Measurements from ENCODE around the gene WDR55. TPM values are rescaled to one million over a fixed set of nuclear protein-coding genes. Genes with fewer than 3 reads are reported as not detected.
"Not testable (repeated sequence)": the region's sequence is repeated elsewhere in the genome, so short reads cannot be mapped to it uniquely, and the experiment has no call there.

Gene WDR55
- polyA plus RNA-seq, 1 of the 3 experiments (the other 2 are of a cell fraction) = 28.3 TPM

DNA sequence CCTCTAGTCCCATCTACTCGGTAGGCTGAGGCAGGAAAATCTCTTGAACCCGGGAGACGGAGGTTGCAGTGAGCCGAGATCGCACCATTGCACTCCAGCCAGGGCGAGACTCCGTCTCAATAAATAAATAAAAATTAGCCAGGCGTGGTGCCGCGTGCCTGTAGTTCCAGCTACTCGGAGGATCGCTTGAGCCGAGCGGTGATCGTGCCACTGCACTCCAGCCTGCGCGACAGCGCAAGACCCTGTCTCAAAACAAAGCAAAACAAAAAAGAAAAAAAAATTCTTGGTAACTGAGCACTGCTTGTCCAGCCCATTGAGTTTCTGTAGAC lies 710 bp upstream of the WDR55 start:
- 3% methylated on average over 18 of the region's 18 CpGs for WGBS (ENCODE audit: low lambda C conversion rate)
- no peak for DNase-seq
- Histone ChIP-seq H3K79me2 (ENCODE audit: insufficient read depth) (peaks cover 41% of the 10 kb centered on the region), H3K9me2 (no peaks in the 10 kb centered on the region), H3K4me1 (ENCODE audit: control insufficient read depth in 1 of 2, insufficient read depth in 2 of 2, low read depth in 1 of 2, low read length in 1 of 2) (peaks cover 0 to 4% of the 10 kb centered on the region in 2 experiments; a peak in 2 of 4 replicates), H4K20me1 (ENCODE audit: insufficient read depth) (0 out of 2 replicates have a peak, but pooled peaks cover 5% of the 10 kb centered on the region), H3K27ac (ENCODE audit: low read depth in 2 of 2, low read length in 1 of 2) (peak overlapping the region; percentile 89 to 94), H3K9ac (peak overlapping the region; percentile 85), H3K4me3 (ENCODE audit: low read depth in 2 of 2, low read length in 1 of 2) (peak overlapping the region; percentile 78 to 88), H3F3A (replicated peaks; ENCODE audit: insufficient read depth) (peaks cover 27% of the 10 kb centered on the region), H3K36me3 (replicated peaks in 1 of 2; ENCODE audit: control insufficient read depth in 1 of 2, insufficient read depth in 2 of 2, low read length in 1 of 2) (peaks cover 42 to 65% of the 10 kb centered on the region in 2 experiments), H2AFZ (ENCODE audit: low read depth) (peak overlapping the region; percentile 82), H3K9me3 (no peaks in the 10 kb centered on the region), H3K27me3 (ENCODE audit: insufficient read depth) (no peaks in the 10 kb centered on the region), H3K4me2 (peak overlapping the region; percentile 71)
- ChIA-PET POLR2A (interaction anchor here (0.6 to 3.1 kb wide), 6 partner anchors 9 to 990 kb away, joined by 3 to 14 read pairs (median 4); partner anchors contain the start of genes DND1, HARS1, HARS2 and IK), CTCF (interaction anchor here (2.5 kb wide), 1 partner anchor 17 kb away, joined by 11 read pairs; the partner anchor contains the start of genes IK and NDUFA2)
- TF ChIP-seq, protein P1, sequence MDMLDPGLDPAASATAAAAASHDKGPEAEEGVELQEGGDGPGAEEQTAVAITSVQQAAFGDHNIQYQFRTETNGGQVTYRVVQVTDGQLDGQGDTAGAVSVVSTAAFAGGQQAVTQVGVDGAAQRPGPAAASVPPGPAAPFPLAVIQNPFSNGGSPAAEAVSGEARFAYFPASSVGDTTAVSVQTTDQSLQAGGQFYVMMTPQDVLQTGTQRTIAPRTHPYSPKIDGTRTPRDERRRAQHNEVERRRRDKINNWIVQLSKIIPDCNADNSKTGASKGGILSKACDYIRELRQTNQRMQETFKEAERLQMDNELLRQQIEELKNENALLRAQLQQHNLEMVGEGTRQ (IDR thresholded peaks at IDR 0.05; ENCODE audit: borderline replicate concordance, low read depth, low read length) = no peak
- TF ChIP-seq, protein P2, sequence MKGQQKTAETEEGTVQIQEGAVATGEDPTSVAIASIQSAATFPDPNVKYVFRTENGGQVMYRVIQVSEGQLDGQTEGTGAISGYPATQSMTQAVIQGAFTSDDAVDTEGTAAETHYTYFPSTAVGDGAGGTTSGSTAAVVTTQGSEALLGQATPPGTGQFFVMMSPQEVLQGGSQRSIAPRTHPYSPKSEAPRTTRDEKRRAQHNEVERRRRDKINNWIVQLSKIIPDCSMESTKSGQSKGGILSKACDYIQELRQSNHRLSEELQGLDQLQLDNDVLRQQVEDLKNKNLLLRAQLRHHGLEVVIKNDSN (IDR thresholded peaks at IDR 0.05; ENCODE audit: borderline replicate concordance, low read depth) = no peak

- H3K27me3 ChIP-seq (ENCODE audit: insufficient read depth); DNase-seq; H2AFZ ChIP-seq (ENCODE audit: low read depth); H3K4me2 ChIP-seq; H3K27ac ChIP-seq (ENCODE audit: low read depth in 2 of 2, low read length in 1 of 2); H4K20me1 ChIP-seq (ENCODE audit: insufficient read depth); H3K9ac ChIP-seq; POLR2A ChIA-PET; H3F3A ChIP-seq (replicated peaks; ENCODE audit: insufficient read depth); H3K4me1 ChIP-seq (ENCODE audit: control insufficient read depth in 1 of 2, insufficient read depth in 2 of 2, low read depth in 1 of 2, low read length in 1 of 2); H3K4me3 ChIP-seq (ENCODE audit: low read depth in 2 of 2, low read length in 1 of 2); H3K9me3 ChIP-seq; H3K9me2 ChIP-seq: not testable (repeated sequence)
- Histone ChIP-seq H3K79me2 (ENCODE audit: insufficient read depth) (peaks cover 27% of the 10 kb centered on the region), H3K36me3 (replicated peaks in 1 of 2; ENCODE audit: control insufficient read depth in 1 of 2, insufficient read depth in 2 of 2, low read length in 1 of 2) (peaks cover 52 to 84% of the 10 kb centered on the region in 2 experiments)
- WGBS (ENCODE audit: low lambda C conversion rate) = 100% methylated on average over 2 of the region's 4 CpGs
- CTCF ChIA-PET = interaction anchor here (2.2 kb wide), 1 partner anchor 15 kb away, joined by 5 read pairs; no protein-coding TSS in a partner anchor
Measured at GRCh38 chr5:140671035-140671434, 6.3 kb downstream of the WDR55 start.

GRCh38 chr5:140671472-140672125 lies 6.9 kb downstream of the WDR55 start:
- Histone ChIP-seq H3K4me3 (ENCODE audit: low read depth in 2 of 2, low read length in 1 of 2) (no peak overlapping the region), H3K4me1 (ENCODE audit: control insufficient read depth in 1 of 2, insufficient read depth in 2 of 2, low read depth in 1 of 2, low read length in 1 of 2) (no peaks in the 10 kb centered on the region; a peak in 1 of 4 replicates), H3K27ac (ENCODE audit: low read depth in 2 of 2, low read length in 1 of 2) (no peak overlapping the region), H3K9ac (no peak overlapping the region), H3K4me2 (no peak overlapping the region), H3K9me2 (no peaks in the 10 kb centered on the region), H3K36me3 (replicated peaks in 1 of 2; ENCODE audit: control insufficient read depth in 1 of 2, insufficient read depth in 2 of 2, low read length in 1 of 2) (peaks cover 55 to 89% of the 10 kb centered on the region in 2 experiments), H3K9me3 (no peaks in the 10 kb centered on the region), H2AFZ (ENCODE audit: low read depth) (no peak overlapping the region), H3F3A (replicated peaks; ENCODE audit: insufficient read depth) (peaks cover 3% of the 10 kb centered on the region), H4K20me1 (ENCODE audit: insufficient read depth) (no peaks in the 10 kb centered on the region), H3K79me2 (ENCODE audit: insufficient read depth) (peaks cover 21% of the 10 kb centered on the region), H3K27me3 (ENCODE audit: insufficient read depth) (no peaks in the 10 kb centered on the region)
- no peak for DNase-seq
- TF ChIP-seq EZH2phosphoT487 (IDR thresholded peaks at IDR 0.05; ENCODE audit: borderline replicate concordance, low read depth) = no peak
- no peak for TF ChIP-seq EP300 (IDR thresholded peaks at IDR 0.05; ENCODE audit: borderline replicate concordance in 1 of 2, low read depth in 1 of 2, low read length in 1 of 2)
- CTCF ChIA-PET = interaction anchor here (0.9 to 2.2 kb wide), 2 partner anchors 15 to 170 kb away, joined by 3 to 5 read pairs; no protein-coding TSS in a partner anchor
- POLR2A ChIA-PET = interaction anchor here (1.3 kb wide), 1 partner anchor 19 kb away, joined by 3 read pairs; the partner anchor contains the start of genes HARS1 and HARS2
- WGBS (ENCODE audit: low lambda C conversion rate) = 100% methylated on average over 1 of the region's 7 CpGs

Data from SK-N-SH (cell line).